ENCODE data around the gene VDAC1. TPM values are rescaled to one million over a fixed set of nuclear protein-coding genes. Genes with fewer than 3 reads are reported as not detected.
A peak's percentile ranks its signal among the peaks of the same experiment; 100 is the strongest.

The VDAC1 gene
- total RNA-seq, 1 donor from 2014 or later = 218 TPM

- H3K4me1 Mint-ChIP-seq = peaks cover 38% of the 10 kb centered on the region
- no peaks in the 10 kb centered on the region for H3K9me3 Mint-ChIP-seq
- H3K27ac Mint-ChIP-seq (ENCODE audit: unreplicated experiment) = peak within 1 kb of the TSS; percentile 99
- H3K4me3 Mint-ChIP-seq = peak within 1 kb of the TSS; percentile 99
- peak; percentile 40 for TF ChIP-seq CTCF (conservative IDR thresholded peaks at IDR 0.05)
- no peaks in the 10 kb centered on the region for H3K27me3 Mint-ChIP-seq (ENCODE audit: low read depth)
- DNase-seq (ENCODE audit: low read depth, low spot score) = peak; percentile 82
- H3K36me3 Mint-ChIP-seq (ENCODE audit: low read depth) = no peaks in the 10 kb centered on the region
Measured at GRCh38 chr5:133968204-133968980, 36.4 kb downstream of the VDAC1 start, which contains the start of gene C5orf15. C5orf15 (minus strand) TSS chr5:133968625; CDS start chr5:133968584, 41 bp downstream.

GRCh38 chr5:133967698-133968203 lies 37.0 kb downstream of the VDAC1 start:
- no peak for TF ChIP-seq CTCF (conservative IDR thresholded peaks at IDR 0.05)
- no peak for DNase-seq (ENCODE audit: low read depth, low spot score)
- Mint-ChIP-seq H3K4me3 (peak overlapping the region; percentile 99), H3K27ac (ENCODE audit: unreplicated experiment) (peak overlapping the region; percentile 99), H3K4me1 (peaks cover 45% of the 10 kb centered on the region), H3K36me3 (ENCODE audit: low read depth) (no peaks in the 10 kb centered on the region), H3K9me3 (no peaks in the 10 kb centered on the region), H3K27me3 (ENCODE audit: low read depth) (no peaks in the 10 kb centered on the region)

GRCh38 chr5:133967124-133967523 lies 37.7 kb downstream of the VDAC1 start:
- H3K27me3 Mint-ChIP-seq (ENCODE audit: low read depth) = no peaks in the 10 kb centered on the region
- no peak overlapping the region for H3K27ac Mint-ChIP-seq (ENCODE audit: unreplicated experiment)

GRCh38 chr5:133966090-133966489 lies 38.7 kb downstream of the VDAC1 start:
- no peaks in the 10 kb centered on the region for H3K36me3 Mint-ChIP-seq (ENCODE audit: low read depth)
- H3K9me3 Mint-ChIP-seq = no peaks in the 10 kb centered on the region
- H3K4me3 Mint-ChIP-seq = no peak overlapping the region
- no peak for DNase-seq (ENCODE audit: low read depth, low spot score)
- H3K27ac Mint-ChIP-seq (ENCODE audit: unreplicated experiment) = no peak overlapping the region
- H3K4me1 Mint-ChIP-seq = peaks cover 50% of the 10 kb centered on the region
- no peaks in the 10 kb centered on the region for H3K27me3 Mint-ChIP-seq (ENCODE audit: low read depth)
- no peak for TF ChIP-seq CTCF (conservative IDR thresholded peaks at IDR 0.05)

More at GRCh38 chr5:133967124-133967523, 37.7 kb downstream of the VDAC1 start:
- Mint-ChIP-seq H3K36me3 (ENCODE audit: low read depth) (no peaks in the 10 kb centered on the region), H3K4me3 (peak overlapping the region; percentile 99), H3K4me1 (peaks cover 50% of the 10 kb centered on the region), H3K9me3 (no peaks in the 10 kb centered on the region)
- no peak for DNase-seq (ENCODE audit: low read depth, low spot score)
- no peak for TF ChIP-seq CTCF (conservative IDR thresholded peaks at IDR 0.05)

- Mint-ChIP-seq H3K4me3 (no peak overlapping the region), H3K9me3 (no peaks in the 10 kb centered on the region), H3K4me1 (peaks cover 36% of the 10 kb centered on the region), H3K27me3 (ENCODE audit: low read depth) (no peaks in the 10 kb centered on the region), H3K36me3 (ENCODE audit: low read depth) (peaks cover 4% of the 10 kb centered on the region), H3K27ac (ENCODE audit: unreplicated experiment) (no peak overlapping the region)
- DNase-seq (ENCODE audit: low read depth, low spot score) = no peak
- no peak for TF ChIP-seq CTCF (conservative IDR thresholded peaks at IDR 0.05)
Measured at GRCh38 chr5:133963493-133964128, 41.2 kb downstream of the VDAC1 start.
